ENCODE data around the gene UCKL1.
"Not testable (repeated sequence)": the region's sequence is repeated elsewhere in the genome, so short reads cannot be mapped to it uniquely, and the experiment has no call there.

The UCKL1 gene

GRCh38 chr20:63972312-63973159 is 16.3 kb upstream of the UCKL1 start:
- DNase-seq, result no peak

GRCh38 chr20:63971960-63972311 is 15.7 kb upstream of the UCKL1 start:
- not testable (repeated sequence) for DNase-seq

GRCh38 chr20:63970714-63971431 is 14.7 kb upstream of the UCKL1 start:
- DNase-seq, result no peak

GRCh38 chr20:63969838-63970713 is 13.9 kb upstream of the UCKL1 start, which contains the start of gene ZNF512B:
Gene ZNF512B (minus strand): TSS chr20:63969930. CDS start chr20:63967950, 1,980 bp downstream.
- DNase-seq, result peak; percentile 71

- DNase-seq, result peak; percentile 61
Observed at GRCh38 chr20:63968928-63969760, 12.9 kb upstream of the UCKL1 start.

DNA sequence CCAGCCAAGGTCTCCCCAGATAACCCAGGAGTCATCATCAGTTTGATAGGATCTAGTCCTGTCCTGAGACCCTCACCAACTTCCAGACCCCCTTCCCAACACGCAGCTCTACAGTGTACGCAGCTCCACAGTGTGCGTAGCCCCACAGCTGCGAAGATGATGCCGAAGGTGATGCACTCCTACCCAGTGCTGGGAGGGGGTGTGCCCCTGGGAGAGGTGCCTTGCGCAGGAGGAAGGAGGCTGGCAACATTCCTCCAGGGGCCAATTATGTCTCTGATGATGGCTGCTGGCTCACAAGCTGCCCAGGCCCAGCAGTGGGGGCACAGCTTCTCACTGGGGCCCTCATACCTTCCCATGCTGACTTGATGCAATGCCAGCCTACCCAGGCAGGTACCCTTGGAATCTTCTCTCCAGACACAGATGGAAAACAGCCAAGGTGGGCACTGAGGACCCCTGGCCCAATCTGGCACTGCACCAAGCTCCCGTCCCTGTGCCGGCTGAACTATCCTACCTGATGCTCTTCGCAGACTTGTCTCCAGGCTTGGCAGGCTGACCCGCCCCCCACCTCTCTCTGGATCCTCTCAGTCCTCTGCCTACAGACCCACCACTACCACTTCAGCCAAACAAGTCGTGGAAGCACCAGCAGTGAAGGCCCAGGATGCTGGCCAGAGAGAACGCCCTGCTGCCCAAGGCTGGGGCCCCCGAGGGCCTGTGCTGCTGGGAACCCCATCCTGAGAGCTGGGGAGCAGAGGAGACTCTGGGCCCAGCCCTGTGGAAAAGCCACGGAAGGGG is 12.1 kb upstream of the UCKL1 start:
- peak; percentile 25 for DNase-seq

DNA sequence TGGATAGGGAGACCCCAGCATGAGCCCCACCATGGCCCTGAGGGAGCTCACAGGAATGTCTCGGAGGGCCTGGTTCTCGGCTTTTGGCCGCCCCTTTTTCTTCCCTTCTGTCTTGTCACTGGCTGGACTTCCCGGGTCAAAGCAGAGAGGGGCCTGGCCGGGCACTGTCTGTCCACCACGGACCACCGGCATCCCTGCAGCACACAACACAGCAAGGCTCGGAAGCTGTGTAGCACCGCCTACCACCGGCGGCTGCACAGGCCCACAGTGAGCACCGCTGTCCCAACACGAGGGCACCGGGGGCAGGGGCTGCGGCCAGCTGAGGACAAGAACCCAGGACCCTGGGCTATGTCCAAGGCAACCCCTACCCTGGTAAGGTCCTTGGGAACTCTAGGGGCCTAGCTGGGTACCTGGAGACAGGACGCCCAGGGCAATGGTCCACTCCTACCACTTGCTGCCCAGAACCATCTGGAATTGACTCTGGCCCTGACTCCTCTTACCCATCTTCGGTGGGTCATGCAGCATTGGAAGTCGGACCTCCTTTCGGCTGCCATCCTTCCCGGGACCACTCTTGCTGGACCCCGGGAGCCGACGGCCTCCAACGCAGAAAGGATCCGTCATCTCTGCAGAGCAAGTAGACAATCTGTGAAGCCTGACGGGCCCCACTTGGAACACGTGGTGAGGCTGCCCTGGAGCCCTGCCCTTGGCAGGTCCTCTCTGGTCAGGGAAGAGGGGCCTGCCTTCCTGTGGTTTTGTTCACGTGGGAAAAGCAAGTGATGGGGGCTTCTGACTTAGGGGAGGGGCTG is 11.3 kb upstream of the UCKL1 start:
- no peak for DNase-seq

GRCh38 chr20:63966944-63967322 is 10.7 kb upstream of the UCKL1 start:
- no peak for DNase-seq

GRCh38 chr20:63966172-63966943 is 10.1 kb upstream of the UCKL1 start:
- DNase-seq, result no peak

DNA sequence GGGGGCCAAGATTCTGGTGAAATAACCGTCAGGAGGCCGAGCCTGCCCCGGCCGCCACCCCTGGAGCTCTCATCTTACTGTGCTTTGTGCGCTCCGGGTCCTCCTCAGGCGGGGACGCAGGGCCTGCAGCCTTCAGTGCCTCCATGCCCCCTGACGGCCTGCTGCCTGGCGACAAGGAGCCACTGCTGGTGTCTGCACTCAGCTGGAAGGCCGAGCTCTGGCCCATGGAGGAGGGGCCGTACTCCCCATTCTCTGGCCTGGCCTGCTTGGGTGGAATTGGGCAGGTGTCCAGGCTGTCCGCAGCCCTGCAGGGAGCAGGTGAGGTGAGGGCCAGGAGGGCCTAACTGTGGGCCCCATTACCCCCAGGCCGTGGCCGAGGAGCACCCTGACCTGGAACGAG is 8.2 kb upstream of the UCKL1 start:
- DNase-seq, result no peak

DNA sequence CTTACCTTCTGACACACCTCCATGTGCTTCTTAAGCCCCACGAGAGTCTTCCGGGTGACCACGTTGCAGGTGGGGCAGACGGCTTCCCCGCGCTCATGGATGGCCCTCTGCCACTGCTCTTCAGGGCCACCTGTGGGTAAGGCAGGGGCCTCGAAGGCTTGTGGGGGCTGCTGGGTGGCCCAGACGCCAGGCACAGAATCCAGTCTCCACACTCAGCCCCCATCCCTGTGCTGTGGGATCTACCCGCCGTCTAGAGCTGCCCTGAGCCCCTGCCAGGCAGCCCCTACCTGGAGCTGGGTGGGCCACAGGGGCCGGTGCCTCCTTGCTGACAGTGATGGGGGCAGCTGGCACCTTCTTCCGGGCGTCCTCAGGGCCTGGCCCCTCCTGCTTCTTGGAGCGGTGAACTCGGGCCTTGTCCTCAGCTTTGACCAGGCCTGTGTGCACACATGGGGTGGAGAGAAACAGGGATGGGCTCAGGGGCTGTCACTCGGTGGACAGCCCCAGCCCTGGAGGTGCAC is 7.6 kb upstream of the UCKL1 start:
- DNase-seq, result no peak

DNA sequence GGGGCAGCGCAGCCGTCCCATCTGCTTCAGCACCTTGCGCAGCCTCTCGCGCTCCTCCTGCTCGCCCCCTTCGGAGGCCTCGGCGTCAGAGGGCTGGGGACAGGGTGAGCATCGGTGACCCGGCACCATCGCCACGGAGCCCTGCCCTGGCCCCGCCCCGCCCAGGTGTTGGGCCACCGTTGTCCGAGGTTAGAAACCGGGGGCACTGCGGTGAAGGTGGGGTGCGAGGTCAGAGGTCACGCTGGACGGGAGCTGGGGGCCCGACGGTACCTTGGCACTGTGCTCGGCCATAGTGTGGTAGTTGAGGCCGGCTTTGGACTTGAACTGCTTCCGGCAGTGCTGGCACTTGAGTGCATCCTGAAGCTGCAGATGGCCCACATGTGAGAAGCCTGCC is 7.1 kb upstream of the UCKL1 start:
- no peak for DNase-seq

DNA sequence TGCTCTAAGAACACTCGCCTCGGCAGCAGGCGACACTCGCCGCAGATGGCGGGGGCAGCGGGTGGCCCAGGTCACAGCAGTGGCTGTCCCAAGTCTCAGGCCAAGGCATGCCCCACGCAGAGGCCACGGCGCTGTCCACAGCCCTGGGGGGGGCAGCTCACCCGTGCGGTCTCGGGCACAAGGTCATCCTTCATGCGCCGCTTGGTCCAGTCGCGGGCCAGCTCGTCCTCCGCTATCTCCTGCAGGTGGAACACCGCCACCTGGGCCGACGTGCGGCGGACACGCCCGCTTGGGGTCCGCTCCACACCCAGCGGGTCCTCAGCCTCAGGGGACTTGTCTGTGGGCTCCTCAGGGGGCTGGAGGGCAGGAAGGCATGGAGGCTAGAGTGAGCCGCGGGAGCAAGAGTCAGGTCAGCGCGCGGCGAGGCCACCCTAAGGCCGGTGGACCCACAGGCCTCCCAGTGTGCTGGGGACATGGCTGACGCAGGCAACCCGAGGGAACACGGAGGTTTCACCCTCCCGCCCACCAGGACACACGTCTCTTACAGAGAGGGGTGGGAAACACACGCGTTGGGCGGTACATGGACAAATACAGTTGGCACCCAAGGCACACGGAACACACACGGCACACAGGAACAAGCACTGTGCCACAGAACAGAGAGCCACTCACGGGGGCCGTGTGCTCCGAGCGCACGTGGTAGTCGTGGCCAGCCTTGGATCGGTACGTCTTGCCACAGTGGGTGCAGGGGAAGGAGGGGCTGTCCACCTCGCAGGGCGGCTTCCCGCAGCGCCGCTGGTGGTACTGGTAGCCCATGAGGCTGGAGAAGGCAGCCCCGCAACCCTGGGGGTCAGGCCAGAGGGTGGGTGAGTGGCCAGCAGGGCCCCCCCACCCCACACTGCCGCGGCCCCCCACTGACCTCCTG is 6.5 kb upstream of the UCKL1 start:
- DNase-seq, result no peak

DNA sequence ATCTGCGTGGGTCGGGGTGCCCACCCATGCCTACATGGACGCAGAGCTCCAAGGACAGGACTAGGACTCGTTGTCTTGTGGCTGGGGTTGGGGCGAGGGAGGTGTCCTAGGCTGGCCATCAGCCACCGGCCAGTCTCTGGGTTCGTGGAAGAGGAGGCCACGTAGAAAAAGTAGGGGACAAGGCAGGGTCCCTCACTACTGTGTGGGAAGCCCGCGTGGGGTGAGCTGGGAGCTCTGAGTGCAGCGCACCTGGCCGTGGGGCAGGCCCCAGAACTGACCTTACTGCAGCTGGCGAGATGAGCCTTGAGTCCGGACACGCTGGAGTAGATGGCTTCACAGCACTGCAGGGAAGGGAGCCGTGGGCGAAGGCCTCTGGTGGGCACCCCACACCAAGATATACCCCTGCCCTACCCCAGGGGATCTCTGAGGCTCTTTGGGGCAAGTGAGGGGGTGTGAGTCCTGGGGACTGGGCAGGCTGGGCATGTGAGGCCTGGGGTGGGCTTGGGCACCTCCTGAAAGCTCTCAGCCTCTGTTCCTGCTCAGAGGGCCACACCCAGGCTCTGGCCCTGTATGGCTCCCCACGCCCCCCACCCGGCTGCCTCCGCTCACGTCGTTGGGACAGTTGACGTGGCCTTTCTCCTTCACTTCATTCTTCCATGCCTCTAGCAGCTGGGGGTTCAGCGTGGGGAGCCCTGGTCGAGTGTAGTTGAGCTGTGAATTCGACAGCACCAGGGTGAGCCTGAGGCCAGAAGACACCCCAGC is 5.6 kb upstream of the UCKL1 start:
- no peak for DNase-seq

DNA sequence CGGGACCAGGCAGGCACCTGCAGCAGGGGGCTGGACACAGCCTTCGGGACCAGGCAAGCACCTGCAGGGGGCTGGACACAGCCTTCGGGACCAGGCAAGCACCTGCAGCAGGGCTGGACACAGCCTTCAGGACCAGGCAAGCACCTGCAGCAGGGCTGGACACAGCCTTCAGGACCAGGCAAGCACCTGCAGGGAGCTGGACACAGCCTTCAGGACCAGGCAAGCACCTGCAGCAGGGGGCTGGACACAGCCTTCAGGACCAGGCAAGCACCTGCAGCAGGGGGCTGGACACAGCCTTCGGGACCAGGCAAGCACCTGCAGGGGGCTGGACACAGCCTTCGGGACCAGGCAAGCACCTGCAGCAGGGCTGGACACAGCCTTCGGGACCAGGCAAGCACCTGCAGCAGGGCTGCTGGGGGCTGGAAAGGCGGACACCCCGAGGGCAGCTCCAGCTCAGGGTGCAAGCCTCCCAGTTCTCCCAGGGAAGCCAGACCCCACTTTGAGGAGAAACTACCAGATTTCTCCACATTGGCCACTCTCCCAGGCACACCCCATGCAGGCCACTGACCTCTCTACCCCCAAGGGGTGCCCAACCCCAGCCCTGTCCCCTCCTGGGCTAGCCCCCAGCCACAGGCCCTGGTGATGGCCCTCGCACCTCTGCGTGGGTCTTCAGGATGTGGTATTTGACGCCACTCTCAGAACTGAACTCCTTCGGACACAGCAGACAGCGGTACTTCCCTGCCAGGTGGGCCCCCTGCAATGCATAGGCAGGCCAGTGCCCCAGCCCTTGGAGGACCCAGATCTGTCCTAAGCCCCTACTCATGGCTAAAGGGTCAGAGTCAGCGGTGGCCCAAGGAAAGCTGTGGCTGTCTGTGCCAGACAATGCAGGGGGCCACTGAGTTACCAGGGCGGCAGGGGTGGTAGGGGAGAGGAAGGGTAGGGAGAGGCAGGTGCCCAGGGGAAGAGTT is 4.7 kb upstream of the UCKL1 start:
- DNase-seq, result not testable (repeated sequence)

DNA sequence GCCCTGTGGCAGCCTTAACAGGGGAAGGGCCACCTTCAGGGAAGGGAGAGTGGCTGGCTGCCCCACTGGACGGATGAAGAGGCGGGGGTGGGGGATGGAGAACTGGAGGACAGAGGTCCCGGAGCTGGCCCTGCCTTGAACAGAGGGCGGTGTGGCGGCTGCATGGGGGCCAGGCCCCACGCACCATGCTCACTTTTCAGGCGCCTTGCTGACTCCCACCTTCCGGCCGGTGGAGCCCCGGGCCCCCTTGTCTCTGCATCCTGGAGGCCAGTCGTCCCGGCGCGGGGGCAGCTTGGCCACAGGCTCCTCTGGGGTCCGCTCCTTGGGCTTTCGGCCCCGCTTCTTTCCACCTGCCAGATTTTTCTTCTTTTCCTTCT is 3.5 kb upstream of the UCKL1 start:
- DNase-seq, result no peak

Measured in activated T-cell treated with anti-CD3 and anti-CD28 coated beads, Interleukin-2, amount 50 U/mL, for 1 hour (primary cell).